HepG2 (cell line): ENCODE results near the gene GPLD1. TPM values are rescaled to one million over a fixed set of nuclear protein-coding genes. Genes with fewer than 3 reads are reported as not detected.
"Not testable (repeated sequence)": the region's sequence is repeated elsewhere in the genome, so short reads cannot be mapped to it uniquely, and the experiment has no call there.

ENCODE experiments used
- BRD4 ChIP-seq: sonication (generic); formaldehyde crosslinking; IDR thresholded peaks from 2 replicates; pipeline ENCODE4 v1.4.0; 2020; ENCODE audit warnings: missing genetic modification reagents
- FOSL2 ChIP-seq: sonication (generic); formaldehyde crosslinking; IDR thresholded peaks from 2 replicates; pipeline ENCODE4 v1.4.0; 2020; ENCODE audit warnings: missing genetic modification reagents
- FOXP1 ChIP-seq, 2 experiments: fragments of 450-650 bp in 1 of 2; IDR thresholded peaks; 2 replicates each; pipeline ENCODE4 v1.6.1; 2017 to 2018; ENCODE audit warnings: antibody characterized with exemption in 1 of 2
- HMG20A ChIP-seq: IDR thresholded peaks from 2 replicates; pipeline ENCODE4 v1.6.1; 2016; ENCODE audit warnings: borderline replicate concordance
- HMGXB4 ChIP-seq, 2 experiments: sonication (generic) in 1 of 2; formaldehyde crosslinking in 1 of 2; IDR thresholded peaks; 2 replicates each; pipeline versions ENCODE4 v1.4.0 to v1.6.1; 2018 to 2020; ENCODE audit warnings: missing genetic modification reagents in 2 of 2, borderline replicate concordance in 1 of 2, low read depth in 1 of 2, mild to moderate bottlenecking in 1 of 2, missing biosample characterization in 1 of 2
- MIXL1 ChIP-seq: IDR thresholded peaks from 2 replicates; pipeline ENCODE4 v1.6.1; 2016
- PHF5A ChIP-seq: IDR thresholded peaks from one replicate; pipeline ENCODE4 v1.6.1; 2018; ENCODE audit warnings: low read depth, missing genetic modification reagents; ENCODE audit not compliant: unreplicated experiment
- POLR2A ChIP-seq, 2 experiments: IDR thresholded peaks; 2 replicates each; pipeline ENCODE4 v1.6.1; 2011; ENCODE audit warnings: low read depth in 2 of 2, low read length in 2 of 2, mild to moderate bottlenecking in 1 of 2, moderate library complexity in 1 of 2; ENCODE audit not compliant: insufficient read depth in 1 of 2
- SALL2 ChIP-seq: sonication (generic); formaldehyde crosslinking; IDR thresholded peaks from 2 replicates; pipeline ENCODE4 v1.8.1; 2023; ENCODE audit warnings: mild to moderate bottlenecking, missing genetic modification reagents, inconsistent platforms
- SNAPC2 ChIP-seq: sonication (generic); formaldehyde crosslinking; IDR thresholded peaks from 2 replicates; pipeline ENCODE4 v1.8.1; 2022; ENCODE audit warnings: mild to moderate bottlenecking, missing genetic modification reagents
- TBX2 ChIP-seq: sonication (generic); formaldehyde crosslinking; IDR thresholded peaks from 2 replicates; pipeline ENCODE4 v1.5.0; 2020; ENCODE audit warnings: missing genetic modification reagents, mild to moderate bottlenecking, borderline replicate concordance
- TEAD3 ChIP-seq: optimal IDR thresholded peaks from 2 replicates; pipeline ENCODE3; 2016; ENCODE audit warnings: borderline replicate concordance
- ZBTB7B ChIP-seq: sonication (generic); formaldehyde crosslinking; IDR thresholded peaks from 2 replicates; pipeline ENCODE4 v1.4.0; 2020; ENCODE audit warnings: missing genetic modification reagents
- ZFY ChIP-seq: sonication (generic); formaldehyde crosslinking; IDR thresholded peaks from 2 replicates; pipeline ENCODE4 v1.4.0; 2020; ENCODE audit warnings: missing genetic modification reagents
- ZMYM3 ChIP-seq: sonication (generic); formaldehyde crosslinking; IDR thresholded peaks from 2 replicates; pipeline ENCODE4 v1.5.1; 2020; ENCODE audit warnings: mild to moderate bottlenecking, missing genetic modification reagents
- ZNF264 ChIP-seq: sonication (generic); formaldehyde crosslinking; IDR thresholded peaks from 2 replicates; pipeline ENCODE4 v1.4.0; 2020; ENCODE audit warnings: missing genetic modification reagents
- ZNF292 ChIP-seq: sonication (generic); formaldehyde crosslinking; IDR thresholded peaks from 2 replicates; pipeline ENCODE4 v1.8.1; 2022; ENCODE audit warnings: mild to moderate bottlenecking, low read depth, missing genetic modification reagents, borderline replicate concordance
- ZNF605 ChIP-seq: sonication (generic); formaldehyde crosslinking; IDR thresholded peaks from 2 replicates; pipeline ENCODE4 v1.8.0; 2022; ENCODE audit warnings: mild to moderate bottlenecking, missing genetic modification reagents
- ZNF607 ChIP-seq: sonication (generic); formaldehyde crosslinking; IDR thresholded peaks from 2 replicates; pipeline ENCODE4 v1.5.1; 2020; ENCODE audit warnings: missing genetic modification reagents, mild to moderate bottlenecking, borderline replicate concordance
- ZNF792 ChIP-seq: IDR thresholded peaks from 2 replicates; pipeline ENCODE4 v1.6.1; 2016
- polyA plus RNA-seq, 8 experiments: library from polyadenylated mRNA; depleted of rRNA in 3 of 8; stranded (reverse) in 7 of 8; unstranded in 1 of 8; fragments of >200 nt; fragmentation: Illumina TruSeq in 4 of 8; extraction: Trizol in 4 of 8; gene quantifications; 2 replicates each; pipeline versions ENCODE4 v1.2.1 to v1.2.3, GENCODE V29; 2011 to 2016; ENCODE audit warnings: low read depth in 4 of 8, missing spikeins in 1 of 8, mixed read lengths in 1 of 8; ENCODE audit not compliant: insufficient read depth in 1 of 8
- total RNA-seq, 5 experiments: library from RNA; depleted of rRNA; stranded (reverse); fragments of >200 nt; fragmentation: Illumina TruSeq; extraction: Trizol; gene quantifications; 2 replicates each; pipeline ENCODE4 v1.2.3, GENCODE V29; 2016; ENCODE audit warnings: low read depth in 1 of 5
- TF ChIP-seq, protein P1 (sequence below): sonication (generic); formaldehyde crosslinking; IDR thresholded peaks from 2 replicates; pipeline ENCODE4 v1.4.0; 2020; ENCODE audit warnings: missing genetic modification reagents

GPLD1 gene
- total and polyA plus RNA-seq, 2 of the 13 experiments (the other 11 are each of a cell fraction or from before 2014, with no cell fraction given), result 6.2 to 7.6 TPM

- TF ChIP-seq, protein P1, sequence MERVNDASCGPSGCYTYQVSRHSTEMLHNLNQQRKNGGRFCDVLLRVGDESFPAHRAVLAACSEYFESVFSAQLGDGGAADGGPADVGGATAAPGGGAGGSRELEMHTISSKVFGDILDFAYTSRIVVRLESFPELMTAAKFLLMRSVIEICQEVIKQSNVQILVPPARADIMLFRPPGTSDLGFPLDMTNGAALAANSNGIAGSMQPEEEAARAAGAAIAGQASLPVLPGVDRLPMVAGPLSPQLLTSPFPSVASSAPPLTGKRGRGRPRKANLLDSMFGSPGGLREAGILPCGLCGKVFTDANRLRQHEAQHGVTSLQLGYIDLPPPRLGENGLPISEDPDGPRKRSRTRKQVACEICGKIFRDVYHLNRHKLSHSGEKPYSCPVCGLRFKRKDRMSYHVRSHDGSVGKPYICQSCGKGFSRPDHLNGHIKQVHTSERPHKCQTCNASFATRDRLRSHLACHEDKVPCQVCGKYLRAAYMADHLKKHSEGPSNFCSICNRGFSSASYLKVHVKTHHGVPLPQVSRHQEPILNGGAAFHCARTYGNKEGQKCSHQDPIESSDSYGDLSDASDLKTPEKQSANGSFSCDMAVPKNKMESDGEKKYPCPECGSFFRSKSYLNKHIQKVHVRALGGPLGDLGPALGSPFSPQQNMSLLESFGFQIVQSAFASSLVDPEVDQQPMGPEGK, result peak; percentile 32; the same call in 1 of the 2 replicates
- TF ChIP-seq FOSL2 (peak; percentile 21; the same call in 1 of the 2 replicates), TBX2 (peak; percentile 73; the same call in 1 of the 2 replicates), SNAPC2 (CRISPR knock-in tag) (peak; percentile 76; the same call in 1 of the 2 replicates), ZNF605 (CRISPR knock-in tag) (0 out of 2 replicates have a peak, but pooled peaks have one; percentile 28), HMG20A (CRISPR knock-in tag) (peak; percentile 37; the same call in 1 of the 2 replicates), BRD4 (CRISPR knock-in tag) (peak; percentile 87), TEAD3 (CRISPR knock-in tag) (peak; percentile 9), MIXL1 (CRISPR knock-in tag) (peak; percentile 65; the same call in 1 of the 2 replicates), ZNF264 (CRISPR knock-in tag) (peak; percentile 71; the same call in 1 of the 2 replicates), ZNF792 (CRISPR knock-in tag) (peak; percentile 61), ZMYM3 (CRISPR knock-in tag) (peak; percentile 58; the same call in 1 of the 2 replicates), HMGXB4 (CRISPR knock-in tag; IDR thresholded peaks at IDR 0.05; ENCODE audit: borderline replicate concordance in 1 of 2, low read depth in 1 of 2) (peak in 1 of 2 experiments; percentile 42; a peak in 1 of 4 replicates), ZFY (CRISPR knock-in tag) (peak; percentile 55; the same call in 1 of the 2 replicates), PHF5A (CRISPR knock-in tag) (peak; percentile 46), ZBTB7B (CRISPR knock-in tag) (0 out of 2 replicates have a peak, but pooled peaks have one; percentile 18), POLR2A (IDR thresholded peaks at IDR 0.05; ENCODE audit: insufficient read depth in 1 of 2, low read depth in 2 of 2, low read length in 2 of 2) (peak; percentile 16 to 36; a peak in 1 of 4 replicates), ZNF292 (CRISPR knock-in tag) (peak; percentile 69; the same call in 1 of the 2 replicates), ZNF607 (CRISPR knock-in tag) (peak; percentile 34; the same call in 1 of the 2 replicates), SALL2 (0 out of 2 replicates have a peak, but pooled peaks have one; percentile 38), FOXP1 (CRISPR knock-in tag; IDR thresholded peaks at IDR 0.05) (peak; percentile 14; the same call in 1 of the 2 replicates)
- TF ChIP-seq FOXP1 (IDR thresholded peaks at IDR 0.05), result not testable (repeated sequence)
Observed at GRCh38 chr6:24382891-24383494, 106.4 kb downstream of the GPLD1 start (continued).
